Fibroblast of lung (primary cell): Measurements from ENCODE around the gene HBS1L.

Source experiments
- CTCF ChIP-seq, 2 donors: IDR thresholded peaks in 1 of 2; conservative IDR thresholded peaks in 1 of 2; 1 replicate in 1 of 2; 2 replicates in 1 of 2; pipeline ENCODE4 v1.5.1; 2011 to 2012; ENCODE audit warnings: low read length in 2 of 2, control low read depth in 1 of 2, inconsistent platforms in 1 of 2, low read depth in 1 of 2, mild to moderate bottlenecking in 1 of 2
- EZH2 ChIP-seq: IDR thresholded peaks from 2 replicates; pipeline ENCODE4 v1.5.1; 2012; ENCODE audit warnings: low read length, control low read depth, mild to moderate bottlenecking; ENCODE audit errors: missing control alignments

- TF ChIP-seq CTCF (conservative IDR thresholded peaks at IDR 0.05 in 1 of 2, IDR thresholded peaks at IDR 0.05 in 1 of 2; ENCODE audit: low read depth in 1 of 2, low read length in 2 of 2) (no peak), EZH2 (no peak)
Measured at GRCh38 chr6:135084001-135084915, 29.6 kb upstream of the HBS1L start.
